ENCODE results near the gene NCAPG.

NCAPG gene, protein sequence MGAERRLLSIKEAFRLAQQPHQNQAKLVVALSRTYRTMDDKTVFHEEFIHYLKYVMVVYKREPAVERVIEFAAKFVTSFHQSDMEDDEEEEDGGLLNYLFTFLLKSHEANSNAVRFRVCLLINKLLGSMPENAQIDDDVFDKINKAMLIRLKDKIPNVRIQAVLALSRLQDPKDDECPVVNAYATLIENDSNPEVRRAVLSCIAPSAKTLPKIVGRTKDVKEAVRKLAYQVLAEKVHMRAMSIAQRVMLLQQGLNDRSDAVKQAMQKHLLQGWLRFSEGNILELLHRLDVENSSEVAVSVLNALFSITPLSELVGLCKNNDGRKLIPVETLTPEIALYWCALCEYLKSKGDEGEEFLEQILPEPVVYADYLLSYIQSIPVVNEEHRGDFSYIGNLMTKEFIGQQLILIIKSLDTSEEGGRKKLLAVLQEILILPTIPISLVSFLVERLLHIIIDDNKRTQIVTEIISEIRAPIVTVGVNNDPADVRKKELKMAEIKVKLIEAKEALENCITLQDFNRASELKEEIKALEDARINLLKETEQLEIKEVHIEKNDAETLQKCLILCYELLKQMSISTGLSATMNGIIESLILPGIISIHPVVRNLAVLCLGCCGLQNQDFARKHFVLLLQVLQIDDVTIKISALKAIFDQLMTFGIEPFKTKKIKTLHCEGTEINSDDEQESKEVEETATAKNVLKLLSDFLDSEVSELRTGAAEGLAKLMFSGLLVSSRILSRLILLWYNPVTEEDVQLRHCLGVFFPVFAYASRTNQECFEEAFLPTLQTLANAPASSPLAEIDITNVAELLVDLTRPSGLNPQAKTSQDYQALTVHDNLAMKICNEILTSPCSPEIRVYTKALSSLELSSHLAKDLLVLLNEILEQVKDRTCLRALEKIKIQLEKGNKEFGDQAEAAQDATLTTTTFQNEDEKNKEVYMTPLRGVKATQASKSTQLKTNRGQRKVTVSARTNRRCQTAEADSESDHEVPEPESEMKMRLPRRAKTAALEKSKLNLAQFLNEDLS

DNA sequence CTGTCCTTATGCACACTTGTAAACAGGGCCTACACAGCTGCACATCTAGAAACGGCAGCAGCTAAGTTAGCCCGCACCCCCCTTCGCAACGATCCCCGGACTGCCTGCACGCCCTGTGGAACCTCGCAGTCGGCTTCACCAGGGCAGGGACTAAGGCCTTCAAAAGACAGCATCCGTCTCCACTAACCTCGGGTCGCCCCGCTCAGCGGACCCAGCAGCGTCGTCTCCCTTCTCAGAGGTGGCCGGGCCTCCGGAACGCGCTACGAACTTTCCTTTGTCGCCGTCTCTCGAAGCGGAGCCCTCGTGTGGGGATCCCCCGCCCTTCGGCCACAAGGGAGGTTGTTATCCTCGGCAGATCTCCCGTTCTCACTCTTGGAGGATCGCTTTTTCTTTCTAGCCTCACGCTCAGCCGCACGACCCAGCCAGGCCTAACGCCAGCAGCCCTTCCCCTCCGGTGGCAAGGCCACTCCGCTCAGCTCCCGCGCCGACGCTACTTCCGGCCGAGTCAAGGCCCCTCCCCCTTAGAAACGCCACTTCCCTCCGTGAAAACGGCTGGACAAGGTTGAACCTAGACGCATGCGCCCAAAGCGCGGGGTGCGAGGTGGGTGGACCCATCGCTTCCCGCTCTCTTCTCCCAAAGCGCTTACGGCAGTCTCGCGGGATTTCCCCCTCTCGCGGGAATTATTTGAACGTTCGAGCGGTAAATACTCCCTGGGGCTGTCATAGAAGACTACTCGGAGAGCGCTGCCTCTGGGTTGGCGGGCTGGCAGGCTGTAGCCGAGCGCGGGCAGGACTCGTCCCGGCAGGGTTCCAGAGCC is at the start of gene NCAPG, which contains the start of gene DCAF16:
TSS of gene NCAPG (plus strand) at position 720 of the 818 bp plus-strand sequence. CDS start 99 bp downstream, outside the sequence.
TSS of gene DCAF16 (minus strand) at position 498 of the 818 bp plus-strand sequence. CDS start 6,616 bp downstream, outside the sequence.
- peak; percentile 99 for DNase-seq

DNA sequence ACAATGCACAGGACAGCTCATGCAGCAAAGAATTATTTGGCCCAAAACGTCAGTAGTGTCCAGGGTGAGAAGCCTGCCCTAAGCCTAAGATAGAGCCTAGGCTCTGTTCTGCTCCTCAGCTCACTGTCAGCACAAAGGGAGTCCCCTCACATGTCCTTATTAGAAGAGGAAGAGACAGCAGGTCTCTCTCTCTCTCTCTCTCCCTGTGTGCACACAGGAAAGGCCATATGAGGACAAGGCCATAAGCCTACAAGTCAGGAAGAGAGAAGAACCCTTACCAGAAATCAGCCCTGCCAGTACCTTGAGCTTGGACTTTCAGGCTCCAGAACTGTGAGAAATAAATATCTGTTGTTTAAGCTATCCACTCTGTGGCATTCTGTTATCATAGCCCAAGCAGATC is 49.7 kb upstream of the NCAPG start:
- DNase-seq = no peak

DNA sequence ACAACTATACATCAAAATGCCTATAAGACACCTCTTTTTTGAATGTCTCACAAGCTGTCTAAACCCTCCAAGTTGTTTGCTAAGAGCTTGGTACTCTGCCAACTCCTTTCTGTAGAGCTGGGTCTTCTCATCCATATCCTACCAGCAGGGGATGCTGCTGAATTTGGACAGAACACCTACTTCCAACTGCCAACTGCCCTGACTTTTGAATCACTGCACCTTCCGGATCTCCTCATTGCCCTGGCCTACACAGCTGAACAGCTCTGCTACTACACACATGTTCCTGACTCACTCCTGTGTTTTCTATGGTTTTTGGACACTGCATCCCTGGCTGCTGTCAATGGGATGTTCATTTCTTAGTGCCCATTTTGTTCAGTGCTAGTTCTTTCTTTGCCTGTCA is 48.1 kb upstream of the NCAPG start:
- no peak for DNase-seq

DNA sequence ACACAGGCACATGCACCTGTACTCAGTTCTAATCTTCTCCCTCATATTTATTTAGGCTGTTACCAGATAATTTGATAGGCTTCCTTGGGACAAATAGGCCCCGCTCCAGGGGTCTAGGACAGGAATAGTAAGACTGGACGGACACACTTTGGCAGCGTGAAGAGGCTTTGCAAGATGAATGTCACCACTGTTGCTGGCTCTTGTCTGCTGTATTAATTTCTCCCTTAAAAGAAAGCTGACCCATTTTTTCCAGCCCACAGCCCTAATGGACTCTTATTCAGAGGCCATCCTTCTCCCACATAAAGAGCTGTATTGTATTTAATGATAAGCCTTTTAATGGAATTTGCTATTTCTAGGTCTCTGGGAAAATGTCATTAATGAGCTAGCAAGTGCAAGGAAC is 47.4 kb upstream of the NCAPG start:
- no peak for DNase-seq

DNA sequence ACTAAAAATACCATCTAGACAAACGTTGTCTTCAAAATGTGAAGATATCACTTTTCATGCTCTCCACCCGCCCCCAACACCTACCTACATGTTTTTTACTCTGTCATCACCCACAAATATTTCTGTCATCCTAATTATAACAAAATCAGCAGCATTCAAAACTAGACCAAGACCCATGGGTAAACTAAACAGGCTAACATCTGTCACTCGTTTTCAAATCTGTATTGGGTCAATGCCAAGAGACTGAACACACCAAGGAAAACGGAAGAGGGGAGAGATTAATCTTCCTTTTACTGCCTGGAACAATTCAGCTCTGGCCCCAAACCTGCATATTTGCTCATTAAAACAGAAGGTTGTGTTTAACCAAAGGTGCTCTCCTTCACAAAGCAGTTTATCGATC is 46.8 kb upstream of the NCAPG start:
- no peak for DNase-seq

DNA sequence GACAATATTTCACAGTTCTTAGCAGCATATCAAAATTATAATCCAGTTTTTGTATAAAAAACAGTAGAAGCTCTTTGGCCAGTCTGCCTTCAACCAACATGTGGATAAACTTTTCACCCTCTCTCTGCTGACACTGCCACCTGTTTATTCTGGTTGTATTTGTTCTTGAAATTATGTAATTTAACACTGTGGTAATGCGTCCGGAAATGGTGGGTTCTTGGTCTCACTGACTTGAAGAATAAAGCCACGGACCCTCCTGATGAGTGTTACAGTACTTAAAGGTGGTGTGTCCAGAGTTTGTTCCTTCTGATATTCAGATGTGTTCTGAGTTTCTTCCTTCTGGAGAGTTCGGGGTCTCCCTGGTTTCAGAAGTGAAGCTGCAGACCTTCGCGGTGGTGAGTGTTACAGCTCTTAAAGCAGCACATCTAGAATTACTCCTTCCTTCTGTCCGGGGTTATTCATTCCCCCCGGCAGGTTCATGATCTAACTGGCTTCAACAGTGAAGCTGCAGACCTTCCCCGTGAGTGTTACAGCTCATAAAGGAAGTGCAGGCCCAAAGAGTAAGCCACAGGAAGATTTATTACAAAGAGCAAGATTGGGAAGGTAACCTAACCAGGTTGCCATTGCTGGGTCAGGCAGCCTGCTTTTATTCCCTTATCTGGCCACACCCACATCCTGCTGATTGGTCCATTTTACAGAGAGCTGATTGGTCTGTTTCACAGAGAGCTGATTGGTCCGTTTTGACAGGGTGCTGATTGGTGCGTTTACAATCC is 45.1 kb upstream of the NCAPG start:
- DNase-seq = peak; percentile 61

DNA sequence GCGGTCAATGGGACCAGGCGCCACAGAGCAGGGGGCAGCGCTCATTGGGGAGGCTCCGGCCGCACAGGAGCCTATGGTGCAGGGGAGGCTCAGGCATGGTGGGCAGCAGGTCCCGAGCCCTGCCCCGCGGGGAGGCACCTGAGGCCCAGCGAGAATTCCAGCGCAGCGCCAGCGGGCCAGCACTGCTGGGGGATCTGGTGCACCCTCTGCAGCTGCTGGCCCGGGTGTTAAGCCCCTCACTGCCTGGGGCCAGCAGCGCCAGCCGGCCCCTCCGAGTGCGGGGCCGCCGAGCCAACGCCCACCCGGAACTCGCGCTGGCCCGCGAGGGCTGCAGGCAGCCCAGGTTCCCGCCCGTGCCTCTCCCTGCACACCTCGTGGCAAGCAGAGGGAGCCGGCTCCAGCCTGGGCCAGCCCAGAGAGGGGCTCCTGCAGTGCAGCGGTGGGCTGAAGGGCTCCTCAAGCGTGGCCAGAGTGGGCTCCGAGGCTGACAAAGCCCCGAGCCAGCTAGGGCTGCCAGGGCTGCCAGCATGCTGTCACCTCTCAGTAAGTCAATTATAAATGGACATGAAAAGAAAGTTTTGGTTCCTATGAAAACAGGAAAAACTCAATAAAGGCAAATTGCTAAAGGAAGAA is 43.8 kb upstream of the NCAPG start:
- no peak for DNase-seq

DNA sequence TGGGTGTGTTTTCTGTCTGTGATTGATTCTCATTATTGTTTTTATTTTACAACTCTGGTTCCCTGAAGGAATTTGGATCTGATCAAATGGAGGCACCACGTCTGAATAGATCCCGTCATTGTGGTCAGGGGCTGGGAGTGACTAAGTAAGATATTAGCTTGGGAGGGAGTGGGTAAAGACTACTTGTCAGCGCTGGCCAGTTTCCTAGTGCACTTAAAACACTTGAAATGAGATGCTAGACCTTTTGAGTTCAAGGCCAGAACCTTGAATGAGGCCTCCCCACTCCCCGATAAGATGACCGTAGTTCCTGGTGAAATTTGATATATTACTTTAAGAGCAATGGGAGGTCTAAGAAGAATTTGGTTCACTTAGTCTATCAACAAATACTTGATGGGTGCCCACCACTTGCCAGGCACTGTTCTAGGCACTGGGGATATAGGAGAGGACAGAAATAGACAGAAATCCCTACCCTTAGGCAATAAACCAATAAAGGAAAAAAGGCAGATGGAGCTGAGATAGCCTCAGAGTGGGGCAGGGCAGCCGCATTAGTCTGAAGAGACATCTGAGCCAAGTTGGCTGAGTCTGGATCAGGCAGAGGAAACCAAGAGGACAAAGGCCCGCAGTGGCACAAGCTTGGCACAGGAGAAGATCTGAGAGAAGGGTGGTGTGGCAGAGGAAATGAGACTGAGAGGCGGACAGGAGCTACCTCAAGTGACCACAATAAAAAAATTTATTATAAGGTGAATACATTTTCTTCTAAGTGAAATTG is 41.2 kb upstream of the NCAPG start:
- DNase-seq = no peak

DNA sequence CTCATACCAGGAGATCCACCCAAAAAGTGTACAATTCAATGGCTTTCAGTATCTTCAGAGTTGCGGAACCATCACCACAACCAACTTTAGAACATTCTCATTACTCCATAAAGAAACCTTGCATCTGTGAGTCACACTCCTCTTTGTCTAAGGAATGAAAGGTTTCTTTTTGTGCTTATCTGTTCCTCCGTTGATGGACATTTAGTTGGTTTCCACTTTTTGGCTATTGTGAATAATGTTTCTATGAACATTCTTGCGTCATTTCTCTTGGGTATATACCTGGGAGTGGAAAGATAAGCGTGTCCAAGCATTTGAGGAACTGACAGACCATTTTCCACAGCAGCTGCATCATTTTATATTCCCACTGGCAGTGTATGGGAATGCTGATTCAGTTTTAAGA is 39.9 kb upstream of the NCAPG start:
- no peak for DNase-seq

DNA sequence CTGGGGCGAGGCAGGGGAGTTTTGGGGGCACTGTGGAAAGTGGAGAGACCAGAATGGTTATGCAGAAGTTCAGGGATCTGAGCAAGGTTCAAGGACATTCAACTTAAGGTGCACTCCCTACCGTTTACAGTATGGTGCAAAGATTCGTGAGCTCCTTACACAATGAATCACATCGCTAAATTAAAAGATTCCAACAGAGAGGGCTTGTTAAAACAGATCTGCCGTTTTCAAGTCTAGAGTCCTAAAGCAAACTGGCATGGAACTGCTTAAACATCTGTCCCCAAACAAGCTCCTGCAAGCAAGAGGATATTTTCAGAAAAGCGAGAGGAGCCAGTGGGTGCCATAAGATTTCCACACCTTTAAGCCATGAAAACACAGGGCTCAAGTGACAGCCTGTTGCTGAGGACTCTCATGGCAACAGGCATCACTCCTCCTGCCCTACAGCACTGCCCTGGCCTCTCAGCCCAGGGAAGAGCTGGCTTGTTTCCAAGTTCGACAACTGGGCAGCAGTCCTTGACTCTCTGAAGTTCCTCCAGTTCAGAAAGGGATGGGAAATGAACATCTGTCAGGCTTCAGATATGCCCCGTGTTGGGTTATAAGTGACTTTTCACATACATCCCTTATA is 39.4 kb upstream of the NCAPG start:
- no peak for DNase-seq

DNA sequence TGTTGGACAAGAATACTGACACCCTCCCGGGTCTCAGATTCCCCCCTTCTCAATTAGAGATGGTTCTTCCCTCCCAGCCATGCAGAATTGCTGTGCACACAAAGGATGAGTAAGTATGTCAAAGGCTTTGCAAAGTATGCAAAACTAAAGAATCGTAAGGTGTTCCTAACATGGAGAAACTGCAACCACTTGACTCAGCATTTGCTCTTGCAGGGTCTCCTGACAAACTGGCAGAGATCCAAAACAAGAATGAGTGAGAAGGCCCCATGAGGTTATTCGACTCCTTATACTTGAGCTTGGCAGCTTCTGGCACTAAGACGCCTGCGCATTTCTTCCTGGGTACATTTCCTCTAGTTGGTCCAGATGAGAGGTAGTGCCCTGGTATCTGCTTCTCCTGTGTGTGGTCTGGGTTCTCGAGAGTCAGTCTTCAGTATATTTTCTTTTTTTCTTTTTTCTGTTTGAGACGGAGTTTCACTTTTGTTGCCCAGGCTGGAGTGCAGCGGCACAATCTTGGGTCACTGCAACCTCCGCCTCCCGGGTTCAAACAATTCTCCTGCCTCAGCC is 37.6 kb upstream of the NCAPG start:
- no peak for DNase-seq

DNA sequence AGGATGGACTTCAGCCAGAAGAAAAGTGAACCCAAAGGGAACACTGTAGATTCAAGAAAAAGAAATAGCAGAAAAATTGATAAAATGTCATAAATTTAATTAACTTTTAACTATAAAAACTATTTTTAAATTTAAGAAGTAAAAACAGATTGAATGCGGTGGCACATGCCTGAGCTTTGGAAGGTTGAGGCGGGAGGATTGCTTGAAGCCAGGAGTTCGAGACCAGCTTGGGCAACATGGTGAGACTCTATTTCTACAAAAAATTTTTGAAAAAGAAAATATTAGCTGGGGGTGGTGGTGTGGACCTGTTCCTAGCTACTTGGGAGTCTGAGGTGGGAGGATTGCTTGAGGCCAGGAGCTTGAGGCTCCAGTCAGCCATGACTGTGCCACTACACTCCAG is 32.3 kb upstream of the NCAPG start:
- DNase-seq = no peak

DNA sequence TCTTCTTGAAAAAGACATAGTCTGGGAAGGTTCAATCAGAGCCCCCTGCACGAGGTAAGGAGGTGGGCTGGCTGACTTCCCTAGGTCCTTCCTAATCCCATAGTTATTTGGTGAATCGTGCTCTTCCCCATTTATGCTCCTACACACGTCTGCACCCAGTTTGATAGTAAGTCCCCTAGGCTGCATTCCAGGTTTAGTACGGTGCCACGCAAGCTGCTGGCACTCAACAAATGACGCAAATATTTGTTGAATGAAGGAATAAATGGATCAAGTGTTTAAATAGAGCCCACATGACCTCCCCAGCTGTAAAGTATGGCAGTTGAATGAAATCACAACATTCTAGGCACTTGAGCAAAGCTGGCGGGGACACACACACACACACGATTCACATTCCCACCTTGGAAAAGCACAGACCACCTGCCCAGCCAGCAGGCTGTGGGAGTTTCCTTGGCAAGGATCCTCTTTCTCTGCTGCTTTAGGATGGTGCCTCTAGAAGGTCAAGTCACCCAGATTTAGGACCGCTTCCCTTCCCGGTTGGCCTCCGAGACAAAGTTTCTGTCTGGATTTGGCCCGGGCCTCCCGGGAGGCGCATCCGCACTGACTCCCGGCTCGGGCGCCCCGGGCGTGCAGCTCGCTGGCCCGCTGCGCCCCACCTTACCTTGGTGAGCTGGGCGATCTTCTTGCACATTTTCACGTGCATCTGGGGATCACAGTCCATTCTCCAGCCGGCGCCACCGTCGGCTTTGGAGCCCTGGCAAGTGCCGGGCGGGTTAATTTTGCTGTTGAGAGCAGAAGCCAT is 30.1 kb upstream of the NCAPG start:
- DNase-seq = no peak

DNA sequence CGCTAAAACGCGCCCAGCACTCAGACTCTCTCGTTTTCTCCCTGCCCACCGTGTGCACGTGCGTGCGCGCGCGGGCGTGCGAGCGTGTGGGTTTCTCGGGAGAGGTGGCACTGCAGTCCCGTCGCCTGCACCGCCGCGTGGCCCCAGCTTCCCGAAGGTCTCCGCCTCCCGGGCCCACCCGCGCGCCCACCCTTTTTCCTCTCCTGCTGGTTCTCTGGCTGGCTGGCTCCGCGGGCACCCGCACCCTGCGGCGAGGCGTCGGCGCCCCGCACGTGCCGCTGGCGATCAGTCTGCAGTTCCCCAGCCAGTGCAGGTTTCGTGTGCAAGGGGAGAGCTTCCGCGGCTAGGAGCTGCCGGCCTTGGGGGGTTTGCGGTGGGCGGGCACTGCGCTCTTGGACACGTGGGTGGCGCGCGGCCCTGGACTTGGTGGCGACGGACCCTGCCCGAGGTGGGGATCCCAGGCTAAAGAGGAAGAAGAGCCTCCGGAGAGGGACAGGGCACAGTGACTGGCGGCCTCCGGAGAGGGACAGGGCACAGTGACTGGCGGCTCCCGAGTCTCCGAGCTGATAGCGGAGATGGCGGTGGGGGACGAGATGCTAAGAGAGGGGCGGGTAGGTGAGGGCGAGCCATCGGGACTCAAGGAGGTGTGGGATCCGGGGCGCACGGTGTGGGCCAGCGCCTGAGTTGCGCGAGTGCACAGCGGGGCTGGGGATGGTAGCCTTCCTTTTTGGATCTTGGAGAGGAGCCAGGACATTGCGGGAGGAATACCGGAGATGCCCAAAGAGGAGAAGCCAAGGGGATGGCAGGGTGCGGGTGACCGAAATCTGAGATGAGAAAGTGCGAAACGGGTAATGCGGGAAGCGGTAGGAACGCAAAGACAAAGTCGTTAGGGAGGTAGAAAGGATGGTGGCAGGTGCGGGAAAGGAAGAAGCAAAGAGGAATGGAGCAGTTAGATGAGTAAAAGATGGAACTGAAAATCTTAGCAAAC is 29.2 kb upstream of the NCAPG start, which contains the start of gene FAM184B:
TSS of gene FAM184B (minus strand) at position 322 of the 988 bp plus-strand sequence. CDS start 322 bp downstream, outside the sequence.
- no peak for DNase-seq

DNA sequence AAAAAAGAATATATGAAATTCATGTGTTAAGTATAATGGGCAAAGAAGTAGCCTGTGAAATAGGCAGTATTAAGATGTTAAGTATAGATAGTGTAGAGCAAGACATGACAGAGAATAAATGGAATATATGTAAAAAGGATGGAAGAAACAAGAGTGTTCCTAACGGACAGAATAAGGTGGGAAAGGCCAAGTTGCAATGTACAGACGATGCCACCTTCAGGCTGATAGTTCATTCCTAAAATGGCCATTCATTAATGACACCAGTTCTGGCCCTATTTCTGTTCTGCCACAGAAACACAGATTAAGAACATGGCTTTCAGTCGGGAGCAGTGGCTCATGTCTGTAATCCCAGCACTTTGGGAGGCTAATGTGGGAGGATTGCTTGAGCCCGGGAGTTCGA is 24.9 kb upstream of the NCAPG start:
- DNase-seq = no peak

DNA sequence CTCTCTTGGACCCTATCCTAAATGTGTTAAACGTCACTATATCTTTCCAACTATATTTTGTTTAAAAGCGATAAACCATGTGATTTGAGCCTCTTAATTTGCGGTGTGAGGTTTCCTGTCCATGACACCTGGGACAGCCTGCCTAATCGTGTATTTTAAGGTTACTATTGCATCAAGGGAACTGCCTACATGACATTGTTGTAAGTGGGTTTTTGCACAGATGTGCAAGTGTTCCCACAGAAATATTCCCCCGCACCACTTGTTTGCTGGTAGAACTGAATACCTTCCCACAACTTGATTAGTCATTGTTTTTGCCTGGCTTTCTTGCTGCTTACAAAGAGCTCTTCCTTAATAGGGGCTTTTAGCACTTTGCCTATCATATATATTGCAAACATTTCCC is 24.2 kb upstream of the NCAPG start:
- no peak for DNase-seq

DNA sequence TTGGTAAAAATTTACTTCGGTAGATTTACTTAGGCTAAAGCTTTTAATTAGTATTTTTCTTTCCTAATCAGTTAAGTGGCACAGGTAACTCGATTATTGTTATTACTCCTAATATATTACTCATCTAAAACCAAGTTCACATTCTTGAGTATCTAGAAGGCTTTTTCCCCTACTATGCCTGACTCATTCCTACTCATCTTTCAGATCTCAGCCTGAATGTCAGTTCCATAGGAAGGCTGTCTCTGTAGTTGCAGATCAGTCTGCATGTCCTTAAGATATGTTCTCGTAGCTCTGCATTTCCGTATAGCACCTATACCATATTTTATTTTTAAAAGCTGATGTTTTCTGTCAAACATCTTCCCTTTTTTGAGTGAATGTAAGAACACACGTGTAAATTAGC is 23.5 kb upstream of the NCAPG start:
- no peak for DNase-seq
